Bronchial epithelial cell (primary cell): ENCODE results near the gene KANSL1L. TPM values are rescaled to one million over a fixed set of nuclear protein-coding genes. Genes with fewer than 3 reads are reported as not detected.

ENCODE experiments used
- DNase-seq: peaks from one replicate; pipeline ENCODE4 v3.0.0-alpha.2; 2010; ENCODE audit warnings: low read depth
- FAIRE-seq: peaks from 2 replicates; lab custom pipeline; 2011; peaks lifted over from hg19 to GRCh38; lab: Jason Lieb, UNC
- H3K27me3 ChIP-seq: 2 replicates; pipeline ENCODE4 v1.5.1; 2011; ENCODE audit warnings: low read length; ENCODE audit not compliant: control insufficient read depth, insufficient read depth
- H3K36me3 ChIP-seq: 2 replicates; pipeline ENCODE4 v1.5.1; 2011; ENCODE audit warnings: low read length; ENCODE audit not compliant: control insufficient read depth, insufficient read depth
- H3K4me3 ChIP-seq: 2 replicates; pipeline ENCODE4 v1.5.1; 2011; ENCODE audit warnings: mild to moderate bottlenecking, low read depth, low read length, control low read depth
- CTCF ChIP-seq: IDR thresholded peaks from 2 replicates; pipeline ENCODE4 v1.5.1; 2011; ENCODE audit warnings: mild to moderate bottlenecking, moderate library complexity, low read length, control low read depth, inconsistent platforms; ENCODE audit not compliant: insufficient read depth, severe bottlenecking
- total RNA-seq: library from RNA; depleted of rRNA; stranded (reverse); fragments of >200 nt; gene quantifications from 2 replicates; pipeline ENCODE4 v1.2.1, GENCODE V29; 2014

The KANSL1L gene
- total RNA-seq, 1 donor from 2014 or later: 8.7 TPM

GRCh38 chr2:210170446-210171303 lies 534 bp downstream of the KANSL1L start:
- H3K36me3 ChIP-seq: no peaks in the 10 kb centered on the region
- DNase-seq (peak; percentile 85), FAIRE-seq (peak; percentile 94)
- peak overlapping the region; percentile 97 for H3K4me3 ChIP-seq
- no peaks in the 10 kb centered on the region for H3K27me3 ChIP-seq
- no peak for TF ChIP-seq CTCF

GRCh38 chr2:210170196-210170445 lies 1.1 kb downstream of the KANSL1L start:
- Histone ChIP-seq H3K27me3 (no peaks in the 10 kb centered on the region), H3K36me3 (no peaks in the 10 kb centered on the region), H3K4me3 (peak overlapping the region; percentile 97)
- no peak for TF ChIP-seq CTCF
- no peak for DNase-seq
- FAIRE-seq: no peak

- H3K27me3 ChIP-seq: no peaks in the 10 kb centered on the region
- no peaks in the 10 kb centered on the region for H3K36me3 ChIP-seq
- FAIRE-seq: no peak
- peak; percentile 86 for DNase-seq
- peak overlapping the region; percentile 97 for H3K4me3 ChIP-seq
- TF ChIP-seq CTCF: no peak
These were observed 1.6 kb downstream of the KANSL1L start for GRCh38 chr2:210169516-210170195.

GRCh38 chr2:210167227-210167626 lies 4.0 kb downstream of the KANSL1L start:
- no peak for TF ChIP-seq CTCF
- Histone ChIP-seq H3K36me3 (no peaks in the 10 kb centered on the region), H3K27me3 (no peaks in the 10 kb centered on the region), H3K4me3 (no peak overlapping the region)
- DNase-seq: peak; percentile 35
- no peak for FAIRE-seq

- FAIRE-seq: no peak
- Histone ChIP-seq H3K4me3 (no peak overlapping the region), H3K36me3 (no peaks in the 10 kb centered on the region), H3K27me3 (no peaks in the 10 kb centered on the region)
- no peak for TF ChIP-seq CTCF
- no peak for DNase-seq
These were observed 8.6 kb downstream of the KANSL1L start for GRCh38 chr2:210162466-210163124.
